Non-pigmented ciliary epithelial cell (primary cell): Measurements from ENCODE around the gene RAD23B.

ENCODE experiments used
- DNase-seq: peaks from one replicate; pipeline ENCODE4 v3.0.0-alpha.2; 2010; ENCODE audit warnings: low read depth

The RAD23B gene

GRCh38 chr9:107378006-107378405 lies 94.9 kb downstream of the RAD23B start:
- no peak for DNase-seq
